Erythroblast (primary cell): ENCODE data around the gene SH3PXD2B.
A peak's percentile ranks its signal among the peaks of the same experiment; 100 is the strongest.
"Not testable (repeated sequence)": the region's sequence is repeated elsewhere in the genome, so short reads cannot be mapped to it uniquely, and the experiment has no call there.

Experiments used
- DNase-seq, 2 experiments: peaks; one replicate each; lab custom pipeline; 2025; lab: John Stamatoyannopoulos, UW
- GATA1 ChIP-seq: IDR thresholded peaks from 2 replicates; pipeline ENCODE4 v1.6.1; 2011; ENCODE audit warnings: low read depth, mild to moderate bottlenecking, control low read depth, low read length, moderate library complexity
- POLR2A ChIP-seq: IDR thresholded peaks from 2 replicates; pipeline ENCODE4 v1.6.1; 2011; ENCODE audit warnings: mild to moderate bottlenecking, low read length

The SH3PXD2B gene

DNA sequence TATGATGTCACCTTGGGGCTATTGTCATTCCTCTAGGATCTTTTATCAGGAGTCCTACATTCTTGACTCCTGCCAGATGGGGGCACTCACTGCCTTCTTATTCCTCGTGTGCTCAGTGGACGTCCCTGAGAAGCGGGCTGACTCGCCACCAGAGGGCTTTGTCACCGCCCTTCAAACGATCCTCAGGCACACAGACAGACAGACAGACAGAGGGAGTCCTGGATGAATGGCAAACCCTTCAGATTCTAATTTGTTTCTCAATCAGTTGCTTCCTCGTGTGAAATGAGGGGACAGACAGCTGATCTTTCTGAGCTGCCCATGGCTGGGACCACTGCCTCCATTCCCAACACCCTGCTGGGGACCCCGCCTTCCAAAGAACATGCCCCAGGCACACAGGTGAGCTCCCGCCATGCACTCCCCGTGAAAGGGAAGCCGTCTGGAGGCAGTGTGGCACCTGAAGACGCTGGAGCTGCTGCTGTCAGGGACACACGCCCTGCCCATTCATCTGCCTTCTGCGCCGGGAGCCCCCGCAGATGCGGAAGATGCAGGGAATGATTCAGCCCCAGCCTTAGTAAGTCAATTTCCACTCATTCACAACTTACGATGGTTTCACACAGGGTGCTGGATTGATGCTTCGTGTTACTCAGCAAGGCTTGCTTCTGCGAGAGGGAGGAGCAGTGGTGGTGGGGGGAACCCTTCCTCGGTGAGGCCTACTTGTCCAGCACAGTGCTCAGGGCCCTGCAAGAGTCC, 24.9 kb upstream of the SH3PXD2B start:
- TF ChIP-seq POLR2A (no peak), GATA1 (no peak)
- peak; percentile 76 to 79 for DNase-seq

GRCh38 chr5:172478695-172479033, 24.3 kb upstream of the SH3PXD2B start:
- not testable (repeated sequence) for DNase-seq

DNA sequence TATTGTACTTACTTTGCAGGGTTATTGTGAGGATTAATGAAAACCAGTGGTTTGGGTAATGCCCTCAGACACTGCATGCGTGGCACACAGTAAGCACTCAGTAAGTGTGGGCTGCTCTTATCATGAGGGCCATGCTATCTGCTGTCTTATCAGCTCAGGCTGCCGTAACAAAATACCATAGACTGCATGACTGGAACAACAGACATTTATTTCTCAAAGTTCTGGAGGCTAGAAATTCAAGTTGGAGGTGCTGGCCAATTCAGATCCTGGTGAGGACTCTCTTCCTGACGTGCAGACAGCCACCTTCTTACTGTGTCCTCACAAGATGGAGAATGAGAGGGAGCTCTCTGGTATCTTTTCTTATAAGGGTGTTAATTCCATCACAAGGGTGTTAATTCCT, 23.9 kb upstream of the SH3PXD2B start:
- no peak for TF ChIP-seq GATA1
- TF ChIP-seq POLR2A: no peak
- DNase-seq: peak in 1 of 2 experiments; percentile 19

GRCh38 chr5:172477466-172477865, 23.1 kb upstream of the SH3PXD2B start:
- no peak for DNase-seq
- TF ChIP-seq GATA1 (no peak), POLR2A (no peak)

GRCh38 chr5:172474293-172474692, 20.0 kb upstream of the SH3PXD2B start:
- no peak for DNase-seq
- TF ChIP-seq POLR2A (no peak), GATA1 (no peak)

GRCh38 chr5:172473427-172473826, 19.1 kb upstream of the SH3PXD2B start:
- TF ChIP-seq POLR2A (no peak), GATA1 (no peak)
- no peak for DNase-seq

DNA sequence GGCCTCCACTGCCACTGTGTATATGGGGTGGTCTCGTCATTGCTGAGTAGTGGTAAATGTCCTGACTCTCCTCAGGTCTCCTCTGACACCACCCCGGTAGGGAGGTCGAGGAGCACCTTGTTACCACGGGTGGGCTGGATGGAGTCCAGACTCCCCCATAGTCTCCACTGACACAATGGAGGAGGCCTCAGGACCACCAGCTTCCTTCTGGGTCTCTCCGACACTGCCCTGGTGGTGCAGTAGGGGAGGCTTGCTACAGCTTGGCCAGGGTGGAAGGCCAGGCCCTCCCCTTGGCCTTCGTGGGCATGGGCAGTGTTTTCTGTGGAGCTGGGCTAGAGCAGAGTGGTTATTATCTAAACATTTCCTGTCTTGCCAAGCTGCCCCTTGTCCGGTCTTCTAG, 15.4 kb upstream of the SH3PXD2B start:
- TF ChIP-seq GATA1: no peak
- TF ChIP-seq POLR2A: no peak
- DNase-seq: no peak

- DNase-seq: no peak
- TF ChIP-seq POLR2A (no peak), GATA1 (no peak)
These were observed 11.7 kb upstream of the SH3PXD2B start for GRCh38 chr5:172466062-172466461.

DNA sequence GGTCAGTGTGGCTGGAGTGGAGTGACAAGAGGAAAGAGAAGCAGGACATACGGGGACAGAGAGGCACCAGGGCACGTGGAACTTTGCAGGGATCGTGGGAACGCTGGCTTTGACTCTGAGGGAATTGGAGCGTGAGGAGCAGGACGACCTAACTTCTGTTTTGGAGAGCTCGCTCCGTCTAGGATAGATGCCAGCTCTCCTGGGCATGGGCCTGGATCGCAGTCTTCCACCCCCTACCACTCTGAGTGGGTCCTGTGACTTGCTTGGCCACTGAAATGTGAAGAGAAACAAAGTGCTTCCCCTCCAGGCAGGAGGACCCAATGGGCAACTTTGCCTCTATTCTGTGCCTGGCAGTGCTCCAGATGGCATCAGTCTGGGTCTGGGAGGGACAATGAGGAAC, 8.7 kb upstream of the SH3PXD2B start:
- DNase-seq: no peak
- TF ChIP-seq POLR2A: no peak
- no peak for TF ChIP-seq GATA1

- DNase-seq: no peak
- TF ChIP-seq GATA1 (no peak), POLR2A (no peak)
These were observed 5.4 kb upstream of the SH3PXD2B start for GRCh38 chr5:172459783-172460165.

DNA sequence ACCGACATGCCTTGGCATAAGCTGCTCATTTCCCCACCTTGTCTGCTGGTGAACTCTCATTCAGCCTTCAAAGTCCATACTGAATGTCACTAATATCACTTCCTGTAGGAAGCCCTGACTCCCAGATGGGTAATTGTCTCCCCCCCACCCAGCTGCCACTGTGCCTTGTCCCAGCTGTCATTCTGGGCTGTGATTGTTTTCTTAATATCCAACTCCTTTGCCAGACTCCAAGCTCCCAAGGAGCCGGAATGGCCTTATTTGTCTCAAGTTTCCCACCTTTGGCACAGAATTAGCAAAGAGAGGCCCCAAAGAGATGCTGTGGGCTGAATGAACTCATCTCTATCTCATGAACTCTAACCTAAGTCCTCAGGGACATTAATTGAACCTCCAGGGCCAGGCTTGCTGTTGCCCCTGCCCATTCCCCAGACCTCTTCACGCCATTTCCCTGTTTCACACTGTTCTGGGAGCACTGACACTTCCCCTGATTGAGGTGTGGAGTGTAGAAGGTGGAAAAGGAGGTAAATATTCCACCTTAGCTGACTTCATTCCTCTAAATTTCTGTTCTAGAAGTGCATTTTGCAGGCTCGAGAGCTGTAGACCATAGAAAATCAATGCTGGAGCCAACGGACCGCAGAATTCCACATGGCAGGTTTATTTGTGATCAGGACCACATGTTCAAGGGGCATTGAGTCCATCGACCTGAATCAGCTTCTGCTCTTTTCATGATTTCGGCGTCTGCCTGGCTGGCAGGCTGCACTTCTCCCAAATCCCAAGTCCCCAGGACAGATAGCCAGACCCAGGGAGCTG, 4.9 kb upstream of the SH3PXD2B start:
- no peak for TF ChIP-seq POLR2A
- no peak for TF ChIP-seq GATA1
- no peak for DNase-seq

DNA sequence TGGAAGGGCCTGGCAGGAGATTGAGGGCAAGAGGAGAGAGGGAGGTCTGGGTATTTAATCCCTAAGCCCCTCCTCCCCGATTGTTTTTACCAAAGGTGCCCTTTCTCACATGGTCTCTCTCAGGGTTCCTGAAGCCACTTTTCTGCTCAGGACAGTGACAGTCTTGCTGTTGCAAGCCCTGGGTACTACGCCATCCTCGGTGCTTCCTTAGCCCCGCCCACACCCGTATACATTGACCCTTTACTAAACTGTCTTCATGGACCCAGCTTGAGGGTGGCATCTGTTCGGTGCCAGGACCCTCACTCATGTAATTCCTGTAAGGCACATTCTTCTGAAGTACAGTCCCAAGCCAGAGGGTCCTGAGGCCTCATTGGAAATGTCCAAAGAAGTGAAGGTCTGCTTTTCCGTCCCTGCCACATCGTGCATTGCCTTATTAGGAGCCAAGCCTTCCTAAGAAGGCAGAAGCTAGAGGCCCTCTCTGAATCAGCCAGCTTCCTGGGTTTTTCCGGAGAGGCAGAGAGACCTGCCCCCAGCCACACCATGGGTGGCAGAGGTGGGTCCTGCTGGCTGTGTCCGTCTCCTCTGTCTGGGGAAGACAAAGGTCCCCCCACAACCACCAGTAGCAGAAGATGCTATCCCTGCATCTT, 1.9 kb upstream of the SH3PXD2B start:
- TF ChIP-seq GATA1: no peak
- no peak for TF ChIP-seq POLR2A
- no peak for DNase-seq

DNA sequence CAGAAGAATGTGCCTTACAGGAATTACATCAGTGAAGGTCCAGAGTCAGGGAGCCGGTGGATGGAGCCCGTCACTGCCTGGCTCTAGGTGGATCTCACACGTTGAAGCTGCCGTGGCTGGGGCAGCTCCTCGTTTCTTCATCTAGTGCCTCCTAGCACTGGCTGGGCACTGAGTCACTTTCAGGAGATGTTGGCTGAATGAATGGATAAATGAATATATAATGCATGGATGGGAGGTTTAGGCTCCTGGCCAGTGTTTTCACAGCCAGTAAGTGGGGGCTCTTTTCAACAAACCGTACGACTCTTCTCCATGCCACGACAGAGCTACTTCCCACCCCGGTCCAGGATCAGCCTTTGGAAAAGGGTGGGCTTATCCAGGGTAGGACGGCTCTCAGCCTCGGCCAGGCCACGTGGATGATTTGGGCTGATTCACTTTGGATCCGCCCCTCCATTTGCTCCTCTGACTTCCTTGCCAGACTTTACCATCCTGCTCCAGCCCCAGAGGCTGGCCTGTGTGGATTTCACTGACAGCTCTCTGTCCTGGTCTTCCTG, 1.3 kb upstream of the SH3PXD2B start:
- no peak for DNase-seq
- TF ChIP-seq GATA1 (no peak), POLR2A (no peak)

- TF ChIP-seq POLR2A (no peak), GATA1 (no peak)
- no peak for DNase-seq
These were observed 709 bp upstream of the SH3PXD2B start for GRCh38 chr5:172455087-172455381.

- DNase-seq: no peak
These were observed 353 bp downstream of the SH3PXD2B start for GRCh38 chr5:172453986-172454357.

More at GRCh38 chr5:172453986-172454357, 353 bp downstream of the SH3PXD2B start:
- no peak for TF ChIP-seq POLR2A
- TF ChIP-seq GATA1: no peak
